Thymus (tissue), 11 donors: Measurements from ENCODE around the gene CREB3L1. TPM values are rescaled to one million over a fixed set of nuclear protein-coding genes. Genes with fewer than 3 reads are reported as not detected.

Experiments
- DNase-seq, 9 donors: peaks; one replicate each; pipeline ENCODE4 v3.0.0-alpha.2; 2013; ENCODE audit warnings: low spot score in 9 of 9, low read depth in 6 of 9, missing footprints in 1 of 9
- H3K27ac ChIP-seq, 2 donors: one replicate each; pipeline ENCODE4 v1.5.1; 2013; ENCODE audit warnings: control low read depth in 1 of 2, low read depth in 1 of 2, low read length in 1 of 2, mild to moderate bottlenecking in 1 of 2, moderate library complexity in 1 of 2
- H3K27me3 ChIP-seq, 2 donors: one replicate each; pipeline ENCODE4 v1.5.1; 2013; ENCODE audit warnings: low read length in 1 of 2; ENCODE audit not compliant: control insufficient read depth in 2 of 2, insufficient read depth in 1 of 2
- H3K36me3 ChIP-seq, 2 donors: one replicate each; pipeline ENCODE4 v1.5.1; 2013; ENCODE audit warnings: low read length in 1 of 2, mild to moderate bottlenecking in 1 of 2, moderate library complexity in 1 of 2; ENCODE audit not compliant: control insufficient read depth in 2 of 2, insufficient read depth in 2 of 2
- H3K4me1 ChIP-seq, 2 donors: one replicate each; pipeline ENCODE4 v1.5.1; 2013; ENCODE audit warnings: low read length in 2 of 2; ENCODE audit not compliant: control insufficient read depth in 2 of 2, insufficient read depth in 2 of 2
- H3K4me3 ChIP-seq, 2 donors: one replicate each; pipeline ENCODE4 v1.5.1; 2013; ENCODE audit warnings: low read length in 2 of 2, control low read depth in 1 of 2, mild to moderate bottlenecking in 1 of 2
- H3K9me3 ChIP-seq, 2 donors: one replicate each; pipeline ENCODE4 v1.5.1; 2013; ENCODE audit warnings: low read length in 1 of 2, mild to moderate bottlenecking in 1 of 2; ENCODE audit not compliant: control insufficient read depth in 2 of 2, insufficient read depth in 1 of 2
- WGBS: extraction: QIAGEN DNeasy Blood & Tissue Kit; methylation state at CpG from one replicate; pipeline ENCODE4 v1.1.7; 2013; 5-methylcytosine and 5-hydroxymethylcytosine counted together
- polyA plus RNA-seq: library from polyadenylated mRNA; stranded (reverse); fragments of 200-250 nt; gene quantifications from one replicate; pipeline ENCODE4 v1.2.3, GENCODE V29; 2013
- total RNA-seq: library from RNA; stranded (reverse); fragments of 120-200 nt; gene quantifications from one replicate; pipeline ENCODE4 v1.2.4, GENCODE V29; 2013
- donor health status: healthy.

The CREB3L1 gene
- total and polyA plus RNA-seq, 2 donors: 1.3 to 2.2 TPM

DNA sequence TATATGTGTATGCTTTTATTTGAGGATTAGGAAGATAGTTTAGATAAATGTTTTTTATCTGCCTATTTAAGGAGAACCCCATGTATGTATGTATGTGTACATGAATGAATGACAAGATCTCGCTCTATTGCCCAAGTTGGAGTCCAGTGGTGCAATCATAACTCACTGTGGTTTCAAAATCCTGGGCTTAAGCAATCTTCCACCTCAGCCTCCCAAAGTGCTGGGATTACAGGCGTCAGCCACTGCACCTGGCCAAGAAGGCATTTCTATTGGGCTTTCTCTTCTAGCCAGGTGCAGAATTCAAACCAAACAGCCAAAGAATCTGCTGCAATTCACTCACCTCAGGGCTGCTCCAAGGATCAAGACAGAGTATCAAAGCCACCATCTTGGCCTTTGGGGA, 44.3 kb downstream of the CREB3L1 start:
- DNase-seq: no peak
- H3K27me3 ChIP-seq: no peaks in the 10 kb centered on the region
- H3K36me3 ChIP-seq: no peaks in the 10 kb centered on the region
- H3K9me3 ChIP-seq: no peaks in the 10 kb centered on the region
- H3K4me1 ChIP-seq: peaks cover 0 to 16% of the 10 kb centered on the region in 2 donors
- H3K4me3 ChIP-seq: no peak overlapping the region
- WGBS: 91% methylated on average over 2 of the region's 2 CpGs
- no peak overlapping the region for H3K27ac ChIP-seq

DNA sequence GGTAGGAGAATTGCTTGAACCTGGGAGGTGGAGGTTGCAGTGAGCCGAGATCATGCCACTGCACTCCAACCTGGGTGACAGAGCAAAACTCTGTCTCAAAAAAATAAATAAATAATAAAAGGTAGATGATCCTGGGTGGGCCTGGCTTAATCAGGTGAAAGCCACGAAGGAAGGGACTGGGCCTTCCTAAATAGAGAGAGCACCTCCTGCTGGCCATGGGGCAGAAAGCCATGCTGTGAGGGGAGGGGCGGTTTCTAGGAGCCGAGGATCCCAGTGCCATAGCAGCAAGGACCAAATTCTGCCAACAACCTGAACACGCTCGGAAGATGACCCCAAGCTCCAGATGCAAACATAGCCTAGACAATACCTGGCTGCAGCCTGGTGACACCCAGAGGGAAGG, 45.3 kb downstream of the CREB3L1 start:
- WGBS: 97% methylated on average over 6 of the region's 6 CpGs
- H3K9me3 ChIP-seq: no peaks in the 10 kb centered on the region
- H3K4me3 ChIP-seq: no peak overlapping the region
- peaks cover 0 to 2% of the 10 kb centered on the region in 2 donors for H3K27me3 ChIP-seq
- peaks cover 0 to 16% of the 10 kb centered on the region in 2 donors for H3K4me1 ChIP-seq
- H3K36me3 ChIP-seq: no peaks in the 10 kb centered on the region
- DNase-seq: no peak
- no peak overlapping the region for H3K27ac ChIP-seq

- no peak for DNase-seq
- Histone ChIP-seq H3K36me3 (no peaks in the 10 kb centered on the region), H3K4me3 (no peak overlapping the region), H3K9me3 (no peaks in the 10 kb centered on the region), H3K27ac (no peak overlapping the region), H3K27me3 (peaks cover 0 to 14% of the 10 kb centered on the region in 2 donors), H3K4me1 (peaks cover 12 to 28% of the 10 kb centered on the region in 2 donors)
- WGBS: 97% methylated on average over 10 of the region's 10 CpGs
Observed at GRCh38 chr11:46326813-46327416, 49.5 kb downstream of the CREB3L1 start.

DNA sequence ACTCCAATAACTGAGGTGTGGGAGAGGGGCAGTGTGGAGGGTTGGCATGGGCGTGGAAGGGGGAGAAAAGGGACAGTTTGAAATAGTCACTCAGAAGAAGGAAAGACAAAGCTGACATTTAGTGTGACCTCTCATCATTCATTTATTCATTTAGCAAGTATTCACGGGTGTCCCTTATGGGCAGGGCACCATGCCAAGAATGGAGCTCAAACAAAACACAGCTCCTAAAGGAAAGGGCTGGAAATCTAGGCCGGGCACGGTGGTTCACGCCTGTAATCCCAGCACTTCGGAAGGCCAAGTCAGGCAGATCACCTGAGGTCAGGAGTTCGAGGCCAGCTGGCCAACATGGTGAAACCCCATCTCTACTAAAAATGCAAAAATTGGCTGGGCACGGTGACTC, 50.4 kb downstream of the CREB3L1 start:
- peaks cover 0 to 22% of the 10 kb centered on the region in 2 donors for H3K27me3 ChIP-seq
- H3K9me3 ChIP-seq: no peaks in the 10 kb centered on the region
- WGBS: 95% methylated on average over 8 of the region's 8 CpGs
- H3K4me1 ChIP-seq: peaks cover 20 to 37% of the 10 kb centered on the region in 2 donors
- no peak overlapping the region for H3K27ac ChIP-seq
- DNase-seq: no peak
- H3K4me3 ChIP-seq: no peak overlapping the region
- H3K36me3 ChIP-seq: no peaks in the 10 kb centered on the region

DNA sequence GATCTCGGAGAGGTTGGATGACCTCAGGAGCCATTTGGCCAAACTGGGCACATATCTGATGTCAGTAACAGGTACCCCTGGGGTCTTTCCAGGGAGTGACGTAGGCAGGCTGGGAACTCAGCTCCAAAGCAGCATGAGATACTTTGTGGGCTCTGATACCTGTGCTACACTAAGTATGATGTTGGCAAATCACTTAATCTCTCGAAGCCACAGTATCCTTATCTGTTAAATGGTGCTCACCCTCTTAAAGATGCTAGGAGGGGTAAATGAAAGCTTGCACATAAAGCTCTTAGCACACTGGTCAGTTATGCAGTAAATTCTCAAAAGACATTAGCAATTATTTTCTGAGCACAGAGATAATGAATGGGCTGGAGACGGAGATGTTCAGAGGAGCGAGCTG, 52.7 kb downstream of the CREB3L1 start:
- 40% methylated on average over 5 of the region's 5 CpGs for WGBS
- Histone ChIP-seq H3K9me3 (no peaks in the 10 kb centered on the region), H3K4me1 (peaks cover 28 to 53% of the 10 kb centered on the region in 2 donors), H3K27ac (peak overlapping the region in 1 of 2 donors; percentile 47), H3K4me3 (no peak overlapping the region), H3K36me3 (no peaks in the 10 kb centered on the region), H3K27me3 (peaks cover 0 to 39% of the 10 kb centered on the region in 2 donors)
- no peak for DNase-seq

DNA sequence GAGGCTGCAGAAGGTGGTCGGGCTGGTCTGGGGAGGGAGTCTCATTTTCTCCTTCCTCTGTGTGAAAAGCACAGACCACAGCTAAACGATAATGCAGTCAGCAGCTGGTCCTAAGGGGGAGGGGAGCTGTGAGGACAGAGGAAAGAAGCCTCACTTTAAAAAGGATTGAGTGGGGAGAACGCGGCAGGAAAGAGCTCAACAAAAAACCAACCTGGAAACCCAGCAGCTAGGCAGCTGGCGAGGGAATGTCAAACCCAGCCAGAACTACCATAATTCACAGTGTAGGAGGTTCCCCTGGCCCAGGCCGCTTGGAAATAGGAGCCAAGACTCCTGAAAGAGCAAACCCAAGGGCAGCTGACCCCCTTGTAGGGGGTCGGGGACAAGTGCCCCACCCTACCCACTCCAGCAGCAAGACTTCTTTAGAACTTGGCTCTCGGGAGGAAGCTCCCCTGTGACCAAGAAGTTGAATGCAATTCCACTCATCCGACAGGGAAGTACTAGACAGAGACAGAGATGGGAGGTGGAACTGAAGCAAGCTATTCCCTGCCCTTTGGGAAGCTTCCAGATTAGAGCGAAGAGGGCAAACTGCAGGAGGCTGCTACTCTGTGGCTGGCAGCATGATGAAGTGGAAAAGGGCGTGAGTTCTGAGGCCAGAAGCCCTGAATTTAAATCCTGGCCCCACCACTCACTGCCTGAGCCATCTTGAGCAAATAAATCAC, 53.3 kb downstream of the CREB3L1 start:
- no peaks in the 10 kb centered on the region for H3K36me3 ChIP-seq
- H3K4me3 ChIP-seq: no peak overlapping the region
- peaks cover 0 to 39% of the 10 kb centered on the region in 2 donors for H3K27me3 ChIP-seq
- H3K27ac ChIP-seq: peak overlapping the region in 1 of 2 donors; percentile 46
- DNase-seq: peak in 1 of 9 donors; percentile 38
- H3K4me1 ChIP-seq: peaks cover 28 to 56% of the 10 kb centered on the region in 2 donors
- no peaks in the 10 kb centered on the region for H3K9me3 ChIP-seq
- WGBS: 19% methylated on average over 11 of the region's 11 CpGs

GRCh38 chr11:46331282-46331984, 54.0 kb downstream of the CREB3L1 start:
- WGBS: 17% methylated on average over 5 of the region's 5 CpGs

DNA sequence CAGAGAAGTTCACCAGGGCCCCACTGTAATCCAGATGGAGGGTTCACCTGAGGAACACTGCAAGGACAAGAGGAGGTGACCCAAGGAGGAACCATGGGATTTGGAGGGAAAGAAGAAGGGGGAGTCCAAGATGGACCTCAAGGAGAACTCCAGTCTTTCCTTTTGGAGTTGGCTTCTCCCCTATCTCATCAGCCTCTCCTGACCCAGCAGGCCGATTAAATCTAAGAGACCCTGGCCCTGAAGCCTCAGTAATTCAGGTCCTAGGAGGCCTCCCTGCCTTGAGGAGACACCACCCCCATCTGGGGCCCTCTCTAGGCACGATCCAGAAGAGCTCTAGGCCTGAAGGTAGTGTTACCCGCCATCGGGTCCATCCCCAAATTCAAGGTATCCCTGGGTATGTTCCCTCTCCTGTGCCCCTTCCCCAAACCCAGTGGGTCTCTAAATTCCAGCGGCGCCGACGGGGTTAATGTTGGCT, 54.7 kb downstream of the CREB3L1 start:
- WGBS: 22% methylated on average over 8 of the region's 8 CpGs
- H3K36me3 ChIP-seq: no peaks in the 10 kb centered on the region
- peak overlapping the region in 1 of 2 donors; percentile 46 for H3K27ac ChIP-seq
- peaks cover 0 to 37% of the 10 kb centered on the region in 2 donors for H3K27me3 ChIP-seq
- H3K4me3 ChIP-seq: peak overlapping the region; percentile 36 to 44
- no peaks in the 10 kb centered on the region for H3K9me3 ChIP-seq
- no peak for DNase-seq
- H3K4me1 ChIP-seq: peaks cover 28 to 70% of the 10 kb centered on the region in 2 donors

More at GRCh38 chr11:46331282-46331984, 54.0 kb downstream of the CREB3L1 start:
- Histone ChIP-seq H3K27me3 (peaks cover 0 to 39% of the 10 kb centered on the region in 2 donors), H3K36me3 (no peaks in the 10 kb centered on the region), H3K4me1 (peaks cover 28 to 63% of the 10 kb centered on the region in 2 donors), H3K27ac (peak overlapping the region in 1 of 2 donors; percentile 46), H3K9me3 (no peaks in the 10 kb centered on the region), H3K4me3 (no peak overlapping the region)
- DNase-seq: peak in 2 of 9 donors; percentile 65 to 84
